Mesenchymal stem cell (in vitro differentiated cells and primary cell): Measurements from ENCODE around the gene PRSS37.

Experiments
- DNase-seq: peaks from one replicate; pipeline ENCODE4 v3.0.0-alpha.2; 2013
- H2AFZ ChIP-seq: one replicate; pipeline ENCODE4 v1.6.1; 2013; ENCODE audit warnings: low read depth, mild to moderate bottlenecking, control low read depth, inconsistent platforms, low read length, moderate library complexity
- H2AK5ac ChIP-seq: 2 replicates; pipeline ENCODE4 v1.6.1; 2013; ENCODE audit warnings: low read length, moderate library complexity, mild to moderate bottlenecking, inconsistent platforms; ENCODE audit not compliant: severe bottlenecking
- H2BK120ac ChIP-seq: one replicate; pipeline ENCODE4 v1.6.1; 2013; ENCODE audit warnings: low read depth, mild to moderate bottlenecking, inconsistent platforms, low read length, moderate library complexity
- H2BK12ac ChIP-seq, 2 experiments: one replicate each; pipeline ENCODE4 v1.6.1; 2013; ENCODE audit warnings: inconsistent platforms in 2 of 2, low read length in 2 of 2, mild to moderate bottlenecking in 2 of 2, moderate library complexity in 2 of 2, control low read depth in 1 of 2
- H2BK15ac ChIP-seq: one replicate; pipeline ENCODE4 v1.6.1; 2013; ENCODE audit warnings: mild to moderate bottlenecking, low read depth, inconsistent platforms; ENCODE audit not compliant: poor library complexity, severe bottlenecking
- H2BK5ac ChIP-seq: 2 replicates; pipeline ENCODE4 v1.6.1; 2013; ENCODE audit warnings: low read depth, mild to moderate bottlenecking, low read length, control low read depth, inconsistent platforms; ENCODE audit not compliant: poor library complexity, severe bottlenecking
- H3K14ac ChIP-seq, 2 experiments: one replicate each; pipeline ENCODE4 v1.6.1; 2013; ENCODE audit warnings: inconsistent platforms in 2 of 2, low read length in 2 of 2, control low read depth in 1 of 2, mild to moderate bottlenecking in 1 of 2, moderate library complexity in 1 of 2
- H3K18ac ChIP-seq, 2 experiments: one replicate each; pipeline ENCODE4 v1.6.1; 2013; ENCODE audit warnings: inconsistent platforms in 2 of 2, low read length in 2 of 2, control low read depth in 1 of 2, low read depth in 1 of 2, mild to moderate bottlenecking in 1 of 2
- H3K23ac ChIP-seq, 2 experiments: one replicate each; pipeline ENCODE4 v1.6.1; 2013; ENCODE audit warnings: inconsistent platforms in 2 of 2, low read length in 2 of 2, mild to moderate bottlenecking in 2 of 2, moderate library complexity in 2 of 2, control low read depth in 1 of 2
- H3K27ac ChIP-seq: 2 replicates; pipeline ENCODE4 v1.5.1; 2013; ENCODE audit warnings: mild to moderate bottlenecking, moderate library complexity, low read length, control low read depth, inconsistent platforms; ENCODE audit not compliant: poor library complexity, severe bottlenecking
- H3K27me3 ChIP-seq, 2 experiments: 2 replicates each; pipeline versions ENCODE4 v1.6.1 to v1.7.0; 2013; ENCODE audit warnings: low read length in 2 of 2, mild to moderate bottlenecking in 2 of 2, moderate library complexity in 2 of 2, control low read depth in 1 of 2, inconsistent platforms in 1 of 2; ENCODE audit not compliant: control insufficient read depth in 1 of 2, insufficient read depth in 1 of 2
- H3K36me3 ChIP-seq, 2 experiments: 2 replicates each; pipeline versions ENCODE4 v1.6.1 to v1.7.0; 2013; ENCODE audit warnings: low read length in 2 of 2, control low read depth in 1 of 2, inconsistent platforms in 1 of 2, low read depth in 1 of 2, mild to moderate bottlenecking in 1 of 2; ENCODE audit not compliant: insufficient read depth in 2 of 2, control insufficient read depth in 1 of 2
- H3K4ac ChIP-seq, 2 experiments: one replicate each; pipeline ENCODE4 v1.6.1; 2013; ENCODE audit warnings: inconsistent platforms in 2 of 2, low read length in 2 of 2, mild to moderate bottlenecking in 2 of 2, moderate library complexity in 2 of 2, control low read depth in 1 of 2, low read depth in 1 of 2
- H3K4me1 ChIP-seq: 2 replicates; pipeline ENCODE4 v1.6.1; 2013; ENCODE audit warnings: low read depth, low read length, control low read depth; ENCODE audit not compliant: control insufficient read depth, insufficient read depth
- H3K4me2 ChIP-seq: 2 replicates; pipeline ENCODE4 v1.6.1; 2013; ENCODE audit warnings: low read length, mild to moderate bottlenecking, inconsistent platforms; ENCODE audit not compliant: poor library complexity, severe bottlenecking
- H3K4me3 ChIP-seq, 2 experiments: 2 replicates each; pipeline versions ENCODE4 v1.5.1 to v1.7.0; 2013; ENCODE audit warnings: low read length in 2 of 2, mild to moderate bottlenecking in 2 of 2, control low read depth in 1 of 2, low read depth in 1 of 2; ENCODE audit not compliant: insufficient read depth in 1 of 2
- H3K79me1 ChIP-seq: replicated peaks from 2 replicates; pipeline ENCODE4 v1.6.1; 2013; ENCODE audit warnings: mild to moderate bottlenecking, control low read depth, low read length, inconsistent platforms; ENCODE audit not compliant: poor library complexity, severe bottlenecking
- H3K9ac ChIP-seq: 2 replicates; pipeline ENCODE4 v1.7.0; 2013; ENCODE audit warnings: mild to moderate bottlenecking, low read length, moderate library complexity
- H3K9me3 ChIP-seq: 2 replicates; pipeline ENCODE4 v1.7.0; 2013; ENCODE audit warnings: mild to moderate bottlenecking, low read length; ENCODE audit not compliant: control insufficient read depth
- H4K8ac ChIP-seq: one replicate; pipeline ENCODE4 v1.6.1; 2013; ENCODE audit warnings: inconsistent platforms, mild to moderate bottlenecking, low read length, moderate library complexity
- H4K91ac ChIP-seq: one replicate; pipeline ENCODE4 v1.6.1; 2013; ENCODE audit warnings: mild to moderate bottlenecking, low read length, inconsistent platforms
- WGBS: methylation state at CpG from one replicate; pipeline ENCODE4 v1.1.7; 2013; ENCODE audit warnings: mixed read lengths; 5-methylcytosine and 5-hydroxymethylcytosine counted together

The PRSS37 gene

GRCh38 chr7:141820067-141820466 lies 21.2 kb downstream of the PRSS37 start:
- Histone ChIP-seq H4K91ac (no peak overlapping the region), H3K27ac (no peak overlapping the region), H3K4ac (no peak overlapping the region), H3K4me3 (no peak overlapping the region), H3K9me3 (peaks cover 49% of the 10 kb centered on the region), H2AFZ (no peak overlapping the region), H4K8ac (no peak overlapping the region), H3K27me3 (no peaks in the 10 kb centered on the region), H2BK15ac (no peak overlapping the region), H3K36me3 (no peaks in the 10 kb centered on the region), H3K18ac (no peak overlapping the region), H3K4me1 (no peaks in the 10 kb centered on the region), H3K4me2 (no peak overlapping the region), H2BK12ac (no peak overlapping the region), H2BK120ac (no peak overlapping the region), H2BK5ac (no peak overlapping the region), H3K14ac (no peak overlapping the region), H3K23ac (no peak overlapping the region), H2AK5ac (no peak overlapping the region), H3K9ac (no peak overlapping the region), H3K79me1 (no peaks in the 10 kb centered on the region)
- WGBS = 83% methylated on average over 1 of the region's 1 CpG
- no peak for DNase-seq

- Histone ChIP-seq H2AFZ (no peak overlapping the region), H3K36me3 (peaks cover 13 to 23% of the 10 kb centered on the region in 2 experiments), H3K9me3 (no peaks in the 10 kb centered on the region), H3K18ac (no peak overlapping the region), H4K91ac (no peak overlapping the region), H3K14ac (no peak overlapping the region), H2BK120ac (no peak overlapping the region), H4K8ac (no peak overlapping the region), H3K9ac (no peak overlapping the region), H3K4me2 (no peak overlapping the region), H3K23ac (no peak overlapping the region), H3K4me1 (no peaks in the 10 kb centered on the region), H3K4ac (no peak overlapping the region), H2BK15ac (no peak overlapping the region), H2AK5ac (no peak overlapping the region), H3K27ac (no peak overlapping the region), H2BK5ac (no peak overlapping the region), H2BK12ac (no peak overlapping the region), H3K27me3 (no peaks in the 10 kb centered on the region), H3K79me1 (peaks cover 2% of the 10 kb centered on the region), H3K4me3 (no peak overlapping the region)
- WGBS = no CpG with 5 or more reads among the region's 2 CpGs
- DNase-seq = no peak
Measured at GRCh38 chr7:141792526-141792925, 48.8 kb downstream of the PRSS37 start.

GRCh38 chr7:141789917-141790316 lies 51.4 kb downstream of the PRSS37 start, which contains the start of gene TAS2R5:
TSS of gene TAS2R5 (plus strand) at chr7:141790217. CDS start at chr7:141790362, 145 bp downstream.
- peaks cover 12% of the 10 kb centered on the region for H3K79me1 ChIP-seq
- no peak within 1 kb of the TSS for H4K8ac ChIP-seq
- no peak within 1 kb of the TSS for H2AK5ac ChIP-seq
- peaks cover 1% of the 10 kb centered on the region for H3K4me1 ChIP-seq
- H2BK12ac ChIP-seq = no peak within 1 kb of the TSS
- H3K23ac ChIP-seq = no peak within 1 kb of the TSS
- no peak within 1 kb of the TSS for H4K91ac ChIP-seq
- peaks cover 15 to 23% of the 10 kb centered on the region in 2 experiments for H3K36me3 ChIP-seq
- no peak for DNase-seq
- no peak within 1 kb of the TSS for H3K14ac ChIP-seq
- no peak within 1 kb of the TSS for H2AFZ ChIP-seq
- H3K4ac ChIP-seq = no peak within 1 kb of the TSS
- H3K27me3 ChIP-seq = no peaks in the 10 kb centered on the region
- no peak within 1 kb of the TSS for H3K18ac ChIP-seq
- H3K4me3 ChIP-seq = no peak within 1 kb of the TSS
- H3K4me2 ChIP-seq = no peak within 1 kb of the TSS
- H3K9ac ChIP-seq = no peak within 1 kb of the TSS
- no peak within 1 kb of the TSS for H2BK15ac ChIP-seq
- 96% methylated on average over 5 of the region's 5 CpGs for WGBS
- H2BK5ac ChIP-seq = no peak within 1 kb of the TSS
- no peak within 1 kb of the TSS for H2BK120ac ChIP-seq
- no peaks in the 10 kb centered on the region for H3K9me3 ChIP-seq
- no peak within 1 kb of the TSS for H3K27ac ChIP-seq

GRCh38 chr7:141788296-141788695 lies 53.0 kb downstream of the PRSS37 start:
- no peak overlapping the region for H2BK12ac ChIP-seq
- no peaks in the 10 kb centered on the region for H3K9me3 ChIP-seq
- peaks cover 1% of the 10 kb centered on the region for H3K4me1 ChIP-seq
- WGBS = 100% methylated on average over 1 of the region's 2 CpGs
- no peak for DNase-seq
- no peaks in the 10 kb centered on the region for H3K27me3 ChIP-seq
- no peak overlapping the region for H3K23ac ChIP-seq
- no peak overlapping the region for H3K18ac ChIP-seq
- H2BK15ac ChIP-seq = no peak overlapping the region
- no peak overlapping the region for H3K4me2 ChIP-seq
- peaks cover 12% of the 10 kb centered on the region for H3K79me1 ChIP-seq
- H4K91ac ChIP-seq = no peak overlapping the region
- no peak overlapping the region for H3K4ac ChIP-seq
- no peak overlapping the region for H2AFZ ChIP-seq
- H3K9ac ChIP-seq = no peak overlapping the region
- no peak overlapping the region for H3K14ac ChIP-seq
- H2BK5ac ChIP-seq = no peak overlapping the region
- H3K36me3 ChIP-seq = peaks cover 15 to 20% of the 10 kb centered on the region in 2 experiments
- H3K4me3 ChIP-seq = no peak overlapping the region
- no peak overlapping the region for H3K27ac ChIP-seq
- peak overlapping the region; percentile 50 for H4K8ac ChIP-seq
- no peak overlapping the region for H2AK5ac ChIP-seq
- H2BK120ac ChIP-seq = no peak overlapping the region
